Fibroblast of lung (primary cell): ENCODE data around the gene DUSP15. TPM values are rescaled to one million over a fixed set of nuclear protein-coding genes. Genes with fewer than 3 reads are reported as not detected.

Source experiments
- DNase-seq, 2 donors: peaks; one replicate each; pipeline versions ENCODE4 v3.0.0 to v3.0.0-alpha.2; 2010; ENCODE audit warnings: low read depth in 2 of 2
- H2AFZ ChIP-seq: 2 replicates; pipeline ENCODE4 v1.5.1; 2012; ENCODE audit warnings: low read length, control low read depth, inconsistent platforms
- H3K27ac ChIP-seq: 2 replicates; pipeline ENCODE4 v1.5.1; 2011; ENCODE audit warnings: low read length, control low read depth; ENCODE audit not compliant: insufficient read depth
- H3K27me3 ChIP-seq: 2 replicates; pipeline ENCODE4 v1.5.1; 2011; ENCODE audit warnings: mild to moderate bottlenecking, low read length; ENCODE audit not compliant: control insufficient read depth, insufficient read depth
- H3K36me3 ChIP-seq: 2 replicates; pipeline ENCODE4 v1.5.1; 2011; ENCODE audit warnings: low read length; ENCODE audit not compliant: control insufficient read depth, insufficient read depth
- H3K4me1 ChIP-seq: 2 replicates; pipeline ENCODE4 v1.5.1; 2011; ENCODE audit warnings: low read length; ENCODE audit not compliant: control insufficient read depth, insufficient read depth; ENCODE audit errors: extremely low read depth
- H3K4me2 ChIP-seq: 2 replicates; pipeline ENCODE4 v1.5.1; 2011; ENCODE audit warnings: low read length, control low read depth; ENCODE audit not compliant: insufficient read depth; ENCODE audit errors: extremely low read depth
- H3K4me3 ChIP-seq, 4 experiments: fragments of 200-600 bp in 1 of 4; sonication (generic) in 1 of 4; replicated peaks in 1 of 4; 2 replicates each; pipeline ENCODE4 v1.5.1; 2011 to 2016; ENCODE audit warnings: low read length in 4 of 4, low read depth in 3 of 4, mild to moderate bottlenecking in 3 of 4, control low read depth in 2 of 4, inconsistent platforms in 1 of 4, mixed read lengths in 1 of 4; ENCODE audit not compliant: insufficient read depth in 1 of 4; ENCODE audit errors: control extremely low read depth in 1 of 4
- H3K79me2 ChIP-seq: 2 replicates; pipeline ENCODE4 v1.5.1; 2012; ENCODE audit warnings: mild to moderate bottlenecking, low read length, inconsistent platforms; ENCODE audit not compliant: control insufficient read depth, insufficient read depth
- H3K9ac ChIP-seq: 2 replicates; pipeline ENCODE4 v1.5.1; 2011; ENCODE audit warnings: mild to moderate bottlenecking, low read length, control low read depth; ENCODE audit not compliant: insufficient read depth
- H3K9me3 ChIP-seq: 2 replicates; pipeline ENCODE4 v1.5.1; 2012; ENCODE audit warnings: low read depth, low read length; ENCODE audit not compliant: control insufficient read depth, insufficient read depth
- H4K20me1 ChIP-seq: 2 replicates; pipeline ENCODE4 v1.5.1; 2011; ENCODE audit warnings: low read length; ENCODE audit not compliant: control insufficient read depth, insufficient read depth; ENCODE audit errors: extremely low read depth
- EZH2 ChIP-seq: IDR thresholded peaks from 2 replicates; pipeline ENCODE4 v1.5.1; 2012; ENCODE audit warnings: low read length, control low read depth, mild to moderate bottlenecking; ENCODE audit errors: missing control alignments
- polyA plus RNA-seq, 2 donors: library from polyadenylated mRNA; depleted of rRNA in 1 of 2; stranded (reverse) in 1 of 2; unstranded in 1 of 2; fragments of >200 nt; gene quantifications; 2 replicates each; pipeline ENCODE4 v1.2.1, GENCODE V29; 2011 to 2012; ENCODE audit warnings: missing spikeins in 1 of 2
- total RNA-seq: library from RNA; depleted of rRNA; stranded (reverse); fragments of >200 nt; gene quantifications from 2 replicates; pipeline ENCODE4 v1.2.1, GENCODE V29; 2014
- TF ChIP-seq, protein P1 (sequence below), 2 donors: IDR thresholded peaks in 1 of 2; conservative IDR thresholded peaks in 1 of 2; 1 replicate in 1 of 2; 2 replicates in 1 of 2; pipeline ENCODE4 v1.5.1; 2011 to 2012; ENCODE audit warnings: low read length in 2 of 2, control low read depth in 1 of 2, inconsistent platforms in 1 of 2, low read depth in 1 of 2, mild to moderate bottlenecking in 1 of 2

DUSP15 gene
- total and polyA plus RNA-seq, 2 donors (not counting 1 experiment from before 2014, with no cell fraction given): 0.14 TPM; not detected in 1

DNA sequence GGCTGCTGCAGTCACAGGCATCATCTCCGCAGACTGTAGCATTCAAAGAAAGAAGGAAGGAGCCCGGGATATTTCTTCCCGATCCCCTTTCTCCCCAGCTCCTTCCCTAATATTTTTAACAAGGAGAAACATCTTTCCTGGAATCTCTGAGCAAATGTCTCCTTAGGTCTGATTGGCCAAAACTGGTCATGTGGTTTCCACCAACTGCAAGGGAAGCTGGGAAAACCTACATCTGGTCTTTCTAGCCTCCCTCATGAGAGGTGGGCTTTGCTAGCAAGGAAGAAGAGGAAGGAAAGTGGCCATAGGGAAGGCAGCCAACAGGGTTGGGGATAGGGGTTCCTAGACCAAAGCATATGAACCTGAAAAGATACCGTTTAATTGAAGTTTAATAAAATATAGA is 46.4 kb upstream of the DUSP15 start:
- Histone ChIP-seq H3K9ac (no peak overlapping the region), H3K9me3 (no peaks in the 10 kb centered on the region), H3K4me3 (no peak overlapping the region), H4K20me1 (no peaks in the 10 kb centered on the region), H3K27ac (no peak overlapping the region), H2AFZ (no peak overlapping the region), H3K4me1 (no peaks in the 10 kb centered on the region), H3K4me2 (no peak overlapping the region), H3K79me2 (no peaks in the 10 kb centered on the region), H3K36me3 (no peaks in the 10 kb centered on the region), H3K27me3 (peaks cover 5% of the 10 kb centered on the region)
- TF ChIP-seq, protein P1, sequence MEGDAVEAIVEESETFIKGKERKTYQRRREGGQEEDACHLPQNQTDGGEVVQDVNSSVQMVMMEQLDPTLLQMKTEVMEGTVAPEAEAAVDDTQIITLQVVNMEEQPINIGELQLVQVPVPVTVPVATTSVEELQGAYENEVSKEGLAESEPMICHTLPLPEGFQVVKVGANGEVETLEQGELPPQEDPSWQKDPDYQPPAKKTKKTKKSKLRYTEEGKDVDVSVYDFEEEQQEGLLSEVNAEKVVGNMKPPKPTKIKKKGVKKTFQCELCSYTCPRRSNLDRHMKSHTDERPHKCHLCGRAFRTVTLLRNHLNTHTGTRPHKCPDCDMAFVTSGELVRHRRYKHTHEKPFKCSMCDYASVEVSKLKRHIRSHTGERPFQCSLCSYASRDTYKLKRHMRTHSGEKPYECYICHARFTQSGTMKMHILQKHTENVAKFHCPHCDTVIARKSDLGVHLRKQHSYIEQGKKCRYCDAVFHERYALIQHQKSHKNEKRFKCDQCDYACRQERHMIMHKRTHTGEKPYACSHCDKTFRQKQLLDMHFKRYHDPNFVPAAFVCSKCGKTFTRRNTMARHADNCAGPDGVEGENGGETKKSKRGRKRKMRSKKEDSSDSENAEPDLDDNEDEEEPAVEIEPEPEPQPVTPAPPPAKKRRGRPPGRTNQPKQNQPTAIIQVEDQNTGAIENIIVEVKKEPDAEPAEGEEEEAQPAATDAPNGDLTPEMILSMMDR (conservative IDR thresholded peaks at IDR 0.05 in 1 of 2, IDR thresholded peaks at IDR 0.05 in 1 of 2; ENCODE audit: low read depth in 1 of 2, low read length in 2 of 2): no peak
- no peak for TF ChIP-seq EZH2
- no peak for DNase-seq

- H3K79me2 ChIP-seq: no peaks in the 10 kb centered on the region
- no peaks in the 10 kb centered on the region for H3K4me1 ChIP-seq
- H3K27ac ChIP-seq: no peak overlapping the region
- no peaks in the 10 kb centered on the region for H3K9me3 ChIP-seq
- no peak overlapping the region for H2AFZ ChIP-seq
- no peaks in the 10 kb centered on the region for H3K36me3 ChIP-seq
- no peak for DNase-seq
- H3K4me2 ChIP-seq: no peak overlapping the region
- H3K9ac ChIP-seq: no peak overlapping the region
- no peak for TF ChIP-seq EZH2
- TF ChIP-seq, protein P1 (conservative IDR thresholded peaks at IDR 0.05 in 1 of 2, IDR thresholded peaks at IDR 0.05 in 1 of 2; ENCODE audit: low read depth in 1 of 2, low read length in 2 of 2): no peak
- H3K4me3 ChIP-seq: no peak overlapping the region
- H3K27me3 ChIP-seq: peaks cover 5% of the 10 kb centered on the region
- H4K20me1 ChIP-seq: no peaks in the 10 kb centered on the region
Measured at GRCh38 chr20:31915491-31916280, 45.4 kb upstream of the DUSP15 start.

GRCh38 chr20:31914170-31914569 is 43.8 kb upstream of the DUSP15 start:
- Histone ChIP-seq H4K20me1 (no peaks in the 10 kb centered on the region), H3K79me2 (no peaks in the 10 kb centered on the region), H3K36me3 (no peaks in the 10 kb centered on the region), H3K9me3 (no peaks in the 10 kb centered on the region), H3K27ac (no peak overlapping the region), H3K4me1 (no peaks in the 10 kb centered on the region), H3K27me3 (peaks cover 5% of the 10 kb centered on the region), H3K4me2 (no peak overlapping the region), H2AFZ (no peak overlapping the region), H3K9ac (no peak overlapping the region), H3K4me3 (no peak overlapping the region)
- DNase-seq: no peak
- TF ChIP-seq, protein P1 (conservative IDR thresholded peaks at IDR 0.05 in 1 of 2, IDR thresholded peaks at IDR 0.05 in 1 of 2; ENCODE audit: low read depth in 1 of 2, low read length in 2 of 2): no peak
- TF ChIP-seq EZH2: no peak
